CD4-positive, CD25-positive, alpha-beta regulatory T cell (primary cell): Measurements from ENCODE around the gene TLR8. TPM values are rescaled to one million over a fixed set of nuclear protein-coding genes. Genes with fewer than 3 reads are reported as not detected.

Experiments used
- ATAC-seq, 2 donors: fragments of 150-1000 bp; cut with Tn5 transposase; one replicate each; pipeline ENCODE4 v1.10.0; 2021; ENCODE audit warnings: low read depth in 2 of 2, moderate number of reproducible peaks in 2 of 2, moderate library complexity in 1 of 2
- DNase-seq, 3 donors: peaks; one replicate each; pipeline versions ENCODE4 v3.0.0 to v3.0.0-alpha.2; 2012 to 2022; ENCODE audit warnings: mixed read lengths in 1 of 3
- H3K27ac ChIP-seq: one replicate; pipeline ENCODE4 v1.7.0; 2013; ENCODE audit warnings: mild to moderate bottlenecking, low read length; ENCODE audit not compliant: insufficient read depth, poor library complexity, severe bottlenecking
- H3K27me3 ChIP-seq: one replicate; pipeline ENCODE4 v1.7.0; 2013; ENCODE audit warnings: low read length; ENCODE audit not compliant: control insufficient read depth, insufficient read depth
- H3K36me3 ChIP-seq: one replicate; pipeline ENCODE4 v1.7.0; 2013; ENCODE audit warnings: mild to moderate bottlenecking, low read length, moderate library complexity; ENCODE audit not compliant: control insufficient read depth, insufficient read depth
- H3K4me1 ChIP-seq: 2 replicates; pipeline ENCODE4 v1.7.0; 2013; ENCODE audit warnings: mild to moderate bottlenecking, low read length; ENCODE audit not compliant: insufficient read depth, control insufficient read depth, poor library complexity, severe bottlenecking
- H3K4me3 ChIP-seq: one replicate; pipeline ENCODE4 v1.7.0; 2013; ENCODE audit warnings: low read depth, mild to moderate bottlenecking, low read length, moderate library complexity
- H3K9me3 ChIP-seq, 2 experiments: 1 replicate in 1 of 2; 2 replicates in 1 of 2; pipeline ENCODE4 v1.7.0; 2013; ENCODE audit warnings: low read length in 2 of 2, mild to moderate bottlenecking in 1 of 2, moderate library complexity in 1 of 2; ENCODE audit not compliant: control insufficient read depth in 2 of 2
- H3K27ac Mint-ChIP-seq, 3 donors: one replicate each; pipeline ENCODE4 v1.8.0; 2020 to 2022; ENCODE audit warnings: mild to moderate bottlenecking in 3 of 3, mixed read lengths in 3 of 3, moderate library complexity in 2 of 3
- H3K27me3 Mint-ChIP-seq: one replicate; pipeline ENCODE4 v1.8.0; 2022; ENCODE audit warnings: mild to moderate bottlenecking, mixed read lengths
- H3K36me3 Mint-ChIP-seq: one replicate; pipeline ENCODE4 v1.8.0; 2020; ENCODE audit warnings: mixed read lengths
- H3K4me1 Mint-ChIP-seq, 4 donors: one replicate each; pipeline ENCODE4 v1.8.0; 2020 to 2022; ENCODE audit warnings: mixed read lengths in 4 of 4, mild to moderate bottlenecking in 1 of 4
- H3K4me3 Mint-ChIP-seq, 4 donors: one replicate each; pipeline ENCODE4 v1.8.0; 2020 to 2022; ENCODE audit warnings: mild to moderate bottlenecking in 4 of 4, mixed read lengths in 4 of 4, moderate library complexity in 3 of 4
- H3K9me3 Mint-ChIP-seq, 7 donors: one replicate each; pipeline ENCODE4 v1.8.0; 2020 to 2022; ENCODE audit warnings: mixed read lengths in 7 of 7, mild to moderate bottlenecking in 3 of 7, moderate library complexity in 2 of 7
- polyA plus RNA-seq, 4 donors: library from polyadenylated mRNA; unstranded; fragments of 300-500 nt; fragmentation: Illumina TruSeq; gene quantifications; one replicate each; pipeline ENCODE4 v1.2.3, GENCODE V29; 2021
- total RNA-seq: library from RNA; stranded (reverse); gene quantifications from one replicate; pipeline ENCODE4 v1.2.3, GENCODE V29; 2022

Gene TLR8
- total and polyA plus RNA-seq, 5 donors from 2014 or later: not detected

DNA sequence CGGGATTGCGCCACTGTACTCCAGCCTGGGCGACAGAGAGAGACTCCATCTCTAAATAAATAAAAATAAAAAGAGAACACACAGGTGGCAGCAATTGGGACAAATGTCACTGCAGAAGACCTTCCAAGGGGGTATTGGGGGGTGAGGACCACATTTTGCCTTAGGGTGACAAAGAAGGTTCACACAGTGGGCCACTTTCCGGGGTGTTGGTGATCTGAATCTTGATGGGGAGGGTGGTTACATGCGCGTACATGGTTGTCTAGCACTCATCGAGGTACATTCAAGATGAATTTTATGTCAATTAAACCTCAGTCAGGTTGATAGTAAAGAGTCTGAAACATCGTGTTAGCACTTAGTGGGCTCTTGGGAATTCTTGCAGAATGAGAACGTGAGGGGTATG is 48.0 kb downstream of the TLR8 start:
- H3K36me3 ChIP-seq: no peaks in the 10 kb centered on the region
- no peaks in the 10 kb centered on the region for H3K27me3 ChIP-seq
- DNase-seq (no peak), ATAC-seq (no peak)
- Mint-ChIP-seq H3K36me3 (no peaks in the 10 kb centered on the region), H3K27me3 (no peaks in the 10 kb centered on the region), H3K4me1 (peaks cover 29 to 88% (median 46%) of the 10 kb centered on the region in 4 donors), H3K9me3 (no peaks in the 10 kb centered on the region), H3K27ac (peak overlapping the region; percentile 97 to 98 (median 97)), H3K4me3 (peak overlapping the region; percentile 82 to 91 (median 86))
- H3K27ac ChIP-seq: peak overlapping the region; percentile 89
- peak overlapping the region; percentile 57 for H3K4me3 ChIP-seq
- peaks cover 90% of the 10 kb centered on the region for H3K4me1 ChIP-seq
- no peaks in the 10 kb centered on the region for H3K9me3 ChIP-seq

DNA sequence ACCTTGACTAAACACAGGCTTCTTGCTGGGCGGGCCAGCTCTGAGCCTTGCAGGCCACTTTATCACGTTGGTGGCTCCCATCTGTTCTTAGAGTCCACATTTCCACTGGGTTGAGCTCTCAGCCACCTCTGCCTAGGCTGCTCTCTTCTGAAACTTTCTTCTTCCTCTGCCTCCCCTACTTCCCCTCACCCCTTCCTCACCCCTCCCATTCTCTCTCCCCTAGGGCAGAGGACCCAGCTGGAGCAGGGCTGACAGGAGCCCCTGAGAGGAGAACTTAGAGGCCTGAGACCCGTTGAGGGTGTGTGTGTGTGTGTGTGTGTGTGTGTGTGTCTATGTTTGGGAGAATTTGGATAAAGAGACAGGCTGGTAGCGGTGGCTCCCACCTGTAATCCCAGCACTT is 48.6 kb downstream of the TLR8 start:
- H3K4me3 Mint-ChIP-seq: peak overlapping the region; percentile 82 to 91 (median 86)
- peak overlapping the region; percentile 89 for H3K27ac ChIP-seq
- H3K9me3 Mint-ChIP-seq: no peaks in the 10 kb centered on the region
- no peaks in the 10 kb centered on the region for H3K36me3 Mint-ChIP-seq
- H3K27me3 ChIP-seq: no peaks in the 10 kb centered on the region
- H3K4me1 ChIP-seq: peaks cover 90% of the 10 kb centered on the region
- ATAC-seq (no peak), DNase-seq (peak in 1 of 3 donors; percentile 49)
- H3K36me3 ChIP-seq: no peaks in the 10 kb centered on the region
- H3K27me3 Mint-ChIP-seq: no peaks in the 10 kb centered on the region
- H3K4me1 Mint-ChIP-seq: peaks cover 23 to 88% (median 44%) of the 10 kb centered on the region in 4 donors
- peak overlapping the region; percentile 97 to 98 (median 97) for H3K27ac Mint-ChIP-seq
- no peaks in the 10 kb centered on the region for H3K9me3 ChIP-seq
- peak overlapping the region; percentile 57 for H3K4me3 ChIP-seq

DNA sequence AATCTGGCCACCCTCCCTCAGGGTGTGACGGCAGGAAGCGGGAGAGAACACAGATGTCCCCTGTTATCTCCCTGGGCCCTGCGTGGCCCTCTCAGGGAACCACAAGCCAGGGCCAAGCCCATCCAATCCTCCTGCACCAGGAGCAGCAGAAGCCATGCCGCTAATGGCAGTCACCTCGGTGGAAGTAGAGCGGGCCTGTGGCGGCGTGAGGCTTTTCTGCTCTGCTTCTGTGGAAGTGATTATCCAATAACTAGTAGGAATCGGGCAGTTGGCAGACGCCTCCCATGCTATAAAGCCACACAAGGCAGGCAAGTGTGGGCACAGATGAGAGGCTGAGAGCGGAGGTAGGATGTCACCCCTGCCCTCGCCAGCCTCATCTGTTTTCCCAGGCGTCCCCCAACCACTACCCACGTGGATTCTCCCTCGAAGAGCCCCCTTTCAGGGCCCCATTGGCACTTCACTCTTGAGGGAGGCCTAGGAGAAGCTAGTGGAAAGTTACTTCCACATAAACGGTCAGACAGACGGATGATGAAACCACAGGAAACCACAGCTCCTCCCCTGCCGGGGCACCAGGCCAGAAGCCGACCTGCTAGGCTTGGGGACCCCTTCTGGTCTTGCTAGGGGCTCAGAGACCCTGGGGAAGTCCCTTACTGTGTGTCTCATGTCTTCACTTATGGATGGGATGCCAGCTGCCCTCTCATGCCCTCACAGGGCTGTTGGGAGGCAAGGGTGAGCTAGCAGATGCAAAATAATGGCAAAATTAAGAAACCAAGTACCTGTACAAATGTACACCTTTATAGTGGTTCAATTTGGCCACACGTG is 49.7 kb downstream of the TLR8 start:
- DNase-seq: peak; percentile 56 to 79 (median 63)

DNA sequence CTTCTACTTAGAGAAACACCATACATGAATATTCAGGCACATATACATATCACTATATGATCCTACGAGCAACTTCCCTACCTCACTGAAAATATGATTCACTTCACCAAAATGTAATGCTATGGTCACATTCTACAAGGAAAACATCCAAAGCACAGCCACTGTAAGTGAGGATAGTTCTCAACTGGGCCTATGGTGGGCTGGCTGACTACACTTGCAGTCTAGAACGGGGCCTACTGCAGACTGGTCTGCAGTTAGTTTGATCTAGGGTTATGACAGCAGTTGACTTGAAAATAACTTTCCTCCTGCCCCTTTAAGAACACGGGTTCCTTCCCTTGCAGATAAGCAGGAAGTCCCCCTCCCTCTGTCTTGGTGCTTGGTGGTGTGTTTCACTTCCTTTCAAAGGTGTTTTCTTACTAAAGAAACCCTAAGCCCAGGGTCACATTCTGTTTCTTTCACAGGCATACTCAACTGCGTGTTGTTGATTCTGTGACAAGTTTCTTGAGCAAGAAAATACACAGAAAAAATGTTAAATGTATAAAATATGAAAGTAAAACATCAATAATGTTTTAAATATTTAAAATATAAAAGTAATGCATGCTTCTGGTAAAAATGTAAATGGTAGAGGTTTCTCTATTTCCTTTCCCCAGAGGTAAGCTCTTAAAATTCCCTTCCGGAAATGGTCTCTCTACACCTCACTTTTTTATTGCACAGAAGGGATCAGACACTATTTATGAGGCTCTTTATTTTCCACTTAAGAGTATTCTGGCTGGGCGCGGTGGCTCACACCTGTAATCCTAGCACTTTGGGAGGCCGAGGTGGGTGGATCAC is 50.5 kb downstream of the TLR8 start:
- H3K27me3 Mint-ChIP-seq: no peaks in the 10 kb centered on the region
- Histone ChIP-seq H3K27ac (peak overlapping the region; percentile 89), H3K9me3 (no peaks in the 10 kb centered on the region), H3K4me1 (peaks cover 88% of the 10 kb centered on the region), H3K27me3 (no peaks in the 10 kb centered on the region), H3K4me3 (peak overlapping the region; percentile 76), H3K36me3 (no peaks in the 10 kb centered on the region)
- DNase-seq (peak; percentile 61 to 95 (median 86)), ATAC-seq (peak; percentile 79)
- no peaks in the 10 kb centered on the region for H3K36me3 Mint-ChIP-seq
- peak overlapping the region; percentile 75 to 97 (median 88) for H3K4me3 Mint-ChIP-seq
- H3K4me1 Mint-ChIP-seq: peaks cover 24 to 88% (median 43%) of the 10 kb centered on the region in 4 donors
- H3K9me3 Mint-ChIP-seq: no peaks in the 10 kb centered on the region
- peak overlapping the region; percentile 97 to 98 (median 98) for H3K27ac Mint-ChIP-seq

More for the DNA sequence above, 49.7 kb downstream of the TLR8 start:
- H3K27ac Mint-ChIP-seq: peak overlapping the region; percentile 97 to 98 (median 98)
- Histone ChIP-seq H3K27ac (peak overlapping the region; percentile 89), H3K4me3 (peak overlapping the region; percentile 76), H3K4me1 (peaks cover 89% of the 10 kb centered on the region), H3K9me3 (no peaks in the 10 kb centered on the region), H3K27me3 (no peaks in the 10 kb centered on the region), H3K36me3 (no peaks in the 10 kb centered on the region)
- H3K27me3 Mint-ChIP-seq: no peaks in the 10 kb centered on the region
- no peaks in the 10 kb centered on the region for H3K36me3 Mint-ChIP-seq
- H3K9me3 Mint-ChIP-seq: no peaks in the 10 kb centered on the region
- peak overlapping the region; percentile 75 to 97 (median 88) for H3K4me3 Mint-ChIP-seq
- peaks cover 24 to 88% (median 42%) of the 10 kb centered on the region in 4 donors for H3K4me1 Mint-ChIP-seq
- ATAC-seq: peak; percentile 7 to 17

DNA sequence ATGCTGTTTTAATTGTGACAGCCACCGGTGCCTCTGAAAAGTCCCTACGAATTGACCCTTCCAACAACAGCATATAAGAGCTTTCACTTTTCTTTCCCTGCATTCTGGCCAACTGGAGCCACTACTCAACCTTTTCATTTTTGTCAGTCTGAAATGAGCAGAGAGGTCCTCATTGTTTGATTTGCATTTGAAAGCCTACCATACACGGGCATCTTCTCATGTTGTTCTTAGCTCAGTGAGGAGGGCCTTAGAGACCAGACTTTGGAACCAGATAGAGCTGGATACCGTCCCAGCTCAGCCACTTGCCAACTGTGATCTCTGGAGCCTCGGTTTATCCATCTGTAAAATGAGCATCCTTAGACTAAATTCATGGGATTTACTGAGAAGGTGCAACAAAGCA is 51.6 kb downstream of the TLR8 start:
- Histone ChIP-seq H3K27ac (peak overlapping the region; percentile 89), H3K9me3 (no peaks in the 10 kb centered on the region), H3K4me1 (peaks cover 81% of the 10 kb centered on the region), H3K36me3 (no peaks in the 10 kb centered on the region), H3K27me3 (no peaks in the 10 kb centered on the region), H3K4me3 (peak overlapping the region; percentile 72)
- no peaks in the 10 kb centered on the region for H3K27me3 Mint-ChIP-seq
- H3K9me3 Mint-ChIP-seq: no peaks in the 10 kb centered on the region
- peak overlapping the region; percentile 93 to 97 (median 96) for H3K27ac Mint-ChIP-seq
- DNase-seq (peak in 1 of 3 donors; percentile 30), ATAC-seq (no peak)
- no peaks in the 10 kb centered on the region for H3K36me3 Mint-ChIP-seq
- H3K4me1 Mint-ChIP-seq: peaks cover 22 to 83% (median 39%) of the 10 kb centered on the region in 4 donors
- peak overlapping the region; percentile 43 to 90 (median 78) for H3K4me3 Mint-ChIP-seq

DNA sequence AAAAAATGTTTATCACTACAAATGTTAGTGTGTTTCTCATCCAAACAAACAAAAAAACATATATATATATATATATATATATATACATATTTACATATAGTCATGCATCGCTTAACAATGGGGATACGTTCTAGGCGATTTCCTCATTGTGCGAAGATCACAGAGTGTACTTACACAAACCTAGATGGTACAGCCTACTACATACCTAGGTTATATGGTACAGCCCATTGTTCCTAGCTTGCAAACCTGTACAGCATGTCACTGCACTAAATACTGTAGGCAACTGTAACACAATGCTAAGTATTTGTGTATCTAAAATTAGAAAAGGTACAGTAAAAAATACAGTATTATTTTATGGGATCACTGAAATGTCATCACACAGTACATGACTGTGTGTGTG is 52.0 kb downstream of the TLR8 start:
- H3K27ac Mint-ChIP-seq: peak overlapping the region in 1 of 3 donors; percentile 97
- H3K4me1 Mint-ChIP-seq: peaks cover 18 to 79% (median 37%) of the 10 kb centered on the region in 4 donors
- no peaks in the 10 kb centered on the region for H3K36me3 Mint-ChIP-seq
- DNase-seq: peak in 1 of 3 donors; percentile 66
- no peaks in the 10 kb centered on the region for H3K36me3 ChIP-seq
- no peaks in the 10 kb centered on the region for H3K9me3 Mint-ChIP-seq
- H3K27me3 ChIP-seq: no peaks in the 10 kb centered on the region
- peak overlapping the region; percentile 72 for H3K4me3 ChIP-seq
- H3K9me3 ChIP-seq: no peaks in the 10 kb centered on the region
- H3K27ac ChIP-seq: peak overlapping the region; percentile 89
- no peak for ATAC-seq
- H3K27me3 Mint-ChIP-seq: no peaks in the 10 kb centered on the region
- peak overlapping the region in 2 of 4 donors; percentile 80 to 90 for H3K4me3 Mint-ChIP-seq
- H3K4me1 ChIP-seq: peaks cover 78% of the 10 kb centered on the region

DNA sequence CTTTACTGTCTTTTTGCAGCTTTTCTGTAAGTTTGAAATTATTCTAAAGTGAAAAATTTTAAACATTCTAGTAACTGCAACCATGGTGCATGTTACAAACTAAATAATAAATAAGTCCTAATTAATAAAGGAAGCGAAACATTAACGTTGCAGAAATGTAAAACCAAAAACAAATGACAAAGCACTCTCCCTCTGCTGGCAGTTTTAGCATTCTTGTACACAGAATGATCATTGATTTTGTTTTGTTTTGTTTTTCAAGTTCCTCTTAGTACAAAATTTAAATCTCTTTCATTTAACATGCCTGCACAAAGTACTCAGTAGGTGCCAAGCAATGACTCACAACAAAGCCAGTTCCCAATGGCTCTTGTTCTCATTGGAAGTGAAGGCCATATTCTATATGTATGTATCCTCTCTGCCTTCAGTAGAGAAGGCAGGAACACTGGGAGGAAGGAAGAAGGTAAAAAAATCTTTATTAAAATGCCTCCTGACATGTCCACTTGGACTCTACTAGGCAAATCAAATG is 54.8 kb downstream of the TLR8 start:
- no peaks in the 10 kb centered on the region for H3K9me3 Mint-ChIP-seq

More for the DNA sequence above, 54.8 kb downstream of the TLR8 start:
- no peak for ATAC-seq
- peak overlapping the region; percentile 55 to 99 (median 87) for H3K27ac Mint-ChIP-seq
- Histone ChIP-seq H3K4me3 (peak overlapping the region; percentile 66), H3K27ac (peak overlapping the region; percentile 89), H3K36me3 (no peaks in the 10 kb centered on the region), H3K27me3 (no peaks in the 10 kb centered on the region), H3K9me3 (no peaks in the 10 kb centered on the region), H3K4me1 (peaks cover 57% of the 10 kb centered on the region)
- peak overlapping the region; percentile 2 to 49 (median 28) for H3K4me3 Mint-ChIP-seq
- DNase-seq: peak in 1 of 3 donors; percentile 57
- H3K36me3 Mint-ChIP-seq: no peaks in the 10 kb centered on the region
- no peaks in the 10 kb centered on the region for H3K27me3 Mint-ChIP-seq
- peaks cover 18 to 65% (median 33%) of the 10 kb centered on the region in 4 donors for H3K4me1 Mint-ChIP-seq
